Measurements from ENCODE around the gene C1QTNF2. TPM values are rescaled to one million over a fixed set of nuclear protein-coding genes. Genes with fewer than 3 reads are reported as not detected.

The C1QTNF2 gene
- total RNA-seq, 3 donors from 2014 or later = 0.43 to 1.5 (median 0.89) TPM

- ATAC-seq = no peak
- no peak for TF ChIP-seq CTCF (IDR thresholded peaks at IDR 0.05)
- H3K4me3 ChIP-seq = no peak overlapping the region
- H3K36me3 ChIP-seq (ENCODE audit: low read depth) = no peaks in the 10 kb centered on the region
- intact Hi-C loops (cut with DNase I, micrococcal nuclease) = no loop called here
- DNase-seq = no peak
- peaks cover 14% of the 10 kb centered on the region for H3K4me1 ChIP-seq (ENCODE audit: low read depth)
- H3K9me3 ChIP-seq = no peaks in the 10 kb centered on the region
Measured at GRCh38 chr5:160370713-160371034, 248 bp upstream of the C1QTNF2 start.

GRCh38 chr5:160367885-160368284 lies 2.5 kb downstream of the C1QTNF2 start:
- TF ChIP-seq CTCF (IDR thresholded peaks at IDR 0.05) = no peak
- Histone ChIP-seq H3K4me3 (no peak overlapping the region), H3K9me3 (no peaks in the 10 kb centered on the region), H3K4me1 (ENCODE audit: low read depth) (peaks cover 18% of the 10 kb centered on the region), H3K36me3 (ENCODE audit: low read depth) (no peaks in the 10 kb centered on the region)
- intact Hi-C loops (cut with DNase I, micrococcal nuclease) = no loop called here
- no peak for DNase-seq
- ATAC-seq = no peak

- no peak for TF ChIP-seq CTCF (IDR thresholded peaks at IDR 0.05)
- peaks cover 19% of the 10 kb centered on the region for H3K4me1 ChIP-seq (ENCODE audit: low read depth)
- intact Hi-C loops (cut with DNase I, micrococcal nuclease) = no loop called here
Measured at GRCh38 chr5:160367261-160367660, 3.2 kb downstream of the C1QTNF2 start.

GRCh38 chr5:160366230-160366629 lies 4.2 kb downstream of the C1QTNF2 start:
- H3K4me3 ChIP-seq = no peak overlapping the region
- H3K9me3 ChIP-seq = no peaks in the 10 kb centered on the region
- ATAC-seq = no peak
- peaks cover 19% of the 10 kb centered on the region for H3K4me1 ChIP-seq (ENCODE audit: low read depth)
- DNase-seq = no peak
- intact Hi-C loops (cut with DNase I, micrococcal nuclease) = no loop called here
- H3K36me3 ChIP-seq (ENCODE audit: low read depth) = no peaks in the 10 kb centered on the region
- no peak for TF ChIP-seq CTCF (IDR thresholded peaks at IDR 0.05)

More at GRCh38 chr5:160367261-160367660, 3.2 kb downstream of the C1QTNF2 start:
- ATAC-seq (no peak), DNase-seq (no peak)
- no peaks in the 10 kb centered on the region for H3K9me3 ChIP-seq
- no peaks in the 10 kb centered on the region for H3K36me3 ChIP-seq (ENCODE audit: low read depth)
- no peak overlapping the region for H3K4me3 ChIP-seq

GRCh38 chr5:160363660-160364395 lies 6.6 kb downstream of the C1QTNF2 start:
- intact Hi-C loops (cut with DNase I, micrococcal nuclease) = no loop called here
- ATAC-seq = no peak
- Histone ChIP-seq H3K9me3 (no peaks in the 10 kb centered on the region), H3K36me3 (ENCODE audit: low read depth) (no peaks in the 10 kb centered on the region), H3K4me1 (ENCODE audit: low read depth) (peaks cover 5% of the 10 kb centered on the region), H3K4me3 (no peak overlapping the region)
- DNase-seq = no peak
- no peak for TF ChIP-seq CTCF (IDR thresholded peaks at IDR 0.05)

- Histone ChIP-seq H3K9me3 (no peaks in the 10 kb centered on the region), H3K36me3 (ENCODE audit: low read depth) (no peaks in the 10 kb centered on the region), H3K4me1 (ENCODE audit: low read depth) (peaks cover 5% of the 10 kb centered on the region), H3K4me3 (no peak overlapping the region)
- ATAC-seq (peak; percentile 20), DNase-seq (no peak)
- TF ChIP-seq CTCF (IDR thresholded peaks at IDR 0.05) = no peak
- intact Hi-C loops (cut with DNase I, micrococcal nuclease) = no loop called here
Measured at GRCh38 chr5:160363211-160363610, 7.2 kb downstream of the C1QTNF2 start.
